GM18870 (cell line): ENCODE measurements around the gene EFCAB14.
"Not testable (repeated sequence)": the region's sequence is repeated elsewhere in the genome, so short reads cannot be mapped to it uniquely, and the experiment has no call there.

ENCODE experiments used
- ATAC-seq: cut with Tn5 transposase; IDR thresholded peaks from one replicate; pipeline ENCODE4 v1.9.1; 2021; ENCODE audit warnings: moderate library complexity; ENCODE audit not compliant: unreplicated experiment

The EFCAB14 gene

DNA sequence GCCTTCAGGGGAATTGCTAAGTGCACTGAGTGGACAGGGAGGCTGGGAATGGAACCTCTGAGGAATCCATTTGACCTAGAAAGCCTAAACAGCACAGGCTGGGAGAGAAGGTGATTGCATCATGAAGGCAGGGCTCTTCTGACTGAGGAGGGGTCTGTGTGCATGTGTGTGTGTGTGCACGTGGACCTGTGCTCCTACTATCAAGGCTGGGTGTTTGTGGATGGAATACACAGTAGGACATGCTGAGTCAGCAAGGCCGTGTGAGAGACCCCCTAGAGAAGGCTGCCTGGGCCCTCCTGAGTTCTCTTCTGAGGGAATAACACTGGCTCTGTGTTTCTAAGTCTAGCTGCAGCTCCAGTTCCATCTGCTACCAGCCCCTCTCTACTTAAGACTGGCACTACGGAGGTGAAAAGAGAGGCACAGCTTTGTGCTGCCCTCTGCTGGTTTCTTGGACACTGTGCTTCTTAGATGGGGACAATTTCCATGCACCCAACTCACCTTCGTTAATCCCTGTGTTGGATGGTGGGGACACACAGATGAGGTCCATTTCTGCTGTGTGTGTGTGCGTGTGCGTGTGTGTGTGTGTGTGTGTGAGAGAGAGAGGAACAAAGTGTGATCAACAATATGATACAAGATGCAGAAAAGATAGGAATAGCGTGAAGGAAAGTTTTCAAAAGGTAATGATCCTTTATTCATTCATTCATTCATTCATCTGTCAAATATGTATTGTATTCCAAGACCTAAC is 6.2 kb upstream of the EFCAB14 start:
- peak; percentile 65 for ATAC-seq

DNA sequence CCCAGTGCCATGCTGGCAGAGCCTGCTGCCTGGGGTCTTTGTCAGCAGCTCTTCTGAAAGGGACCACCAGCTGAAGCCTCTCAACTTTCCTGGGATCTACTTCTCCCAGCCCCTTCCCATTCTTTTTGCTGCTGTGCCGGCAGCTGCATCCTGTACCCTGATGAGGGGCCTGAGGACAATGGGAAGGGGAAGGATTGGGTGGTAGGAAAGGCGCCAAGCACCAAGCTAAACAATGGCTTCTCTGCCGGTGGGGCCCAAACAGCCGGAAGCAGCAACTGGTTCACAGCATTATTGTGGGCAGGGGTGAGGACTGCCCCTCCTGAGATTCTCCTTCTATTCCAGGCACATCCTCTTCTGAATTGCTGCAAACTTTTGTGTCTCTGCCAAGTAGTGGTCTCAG is 5.0 kb upstream of the EFCAB14 start:
- ATAC-seq: no peak

DNA sequence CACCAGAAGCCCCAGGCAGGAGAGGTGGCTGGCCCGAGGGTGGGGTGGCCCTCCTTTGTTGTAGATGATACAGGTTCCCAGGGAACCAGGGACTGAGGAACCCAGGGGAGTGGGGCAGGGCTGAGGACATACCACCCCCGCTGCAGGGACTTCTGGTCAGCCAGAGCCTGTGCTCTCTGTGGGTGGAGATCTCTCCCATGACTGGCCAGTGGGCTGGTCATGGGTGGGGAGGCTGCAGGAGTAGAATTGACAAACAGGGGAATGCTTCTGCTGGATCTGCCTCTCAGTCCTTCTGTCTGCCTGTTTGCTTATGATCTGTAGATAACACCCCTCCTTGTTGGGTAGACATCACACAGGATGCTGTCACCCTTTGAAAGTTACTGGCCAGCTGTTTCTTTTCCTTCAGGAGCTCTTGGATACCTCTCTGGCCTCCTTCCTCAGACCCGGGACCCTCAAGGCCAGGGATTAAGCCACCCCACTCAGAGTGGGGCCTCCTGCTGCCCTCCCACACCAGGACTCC is 2.8 kb upstream of the EFCAB14 start:
- no peak for ATAC-seq

DNA sequence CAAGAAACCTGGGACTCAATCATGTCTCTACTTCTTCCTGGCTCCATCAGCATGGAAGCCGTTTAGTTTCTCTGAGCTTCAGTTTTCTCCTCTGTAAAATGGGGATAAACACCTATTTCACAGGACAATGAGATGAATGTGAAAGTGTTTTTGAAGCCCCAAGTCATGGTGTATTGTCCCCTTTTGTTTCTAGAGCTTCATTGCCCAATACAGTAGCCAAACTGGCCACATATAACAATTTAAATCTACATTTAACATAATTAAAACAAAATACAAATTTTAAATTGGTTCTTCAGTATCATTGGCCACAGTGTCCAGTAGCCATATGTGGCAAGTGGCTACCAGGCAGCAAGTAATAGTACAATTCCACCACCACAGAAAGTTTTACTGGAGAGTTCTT is 2.3 kb upstream of the EFCAB14 start:
- ATAC-seq: no peak

DNA sequence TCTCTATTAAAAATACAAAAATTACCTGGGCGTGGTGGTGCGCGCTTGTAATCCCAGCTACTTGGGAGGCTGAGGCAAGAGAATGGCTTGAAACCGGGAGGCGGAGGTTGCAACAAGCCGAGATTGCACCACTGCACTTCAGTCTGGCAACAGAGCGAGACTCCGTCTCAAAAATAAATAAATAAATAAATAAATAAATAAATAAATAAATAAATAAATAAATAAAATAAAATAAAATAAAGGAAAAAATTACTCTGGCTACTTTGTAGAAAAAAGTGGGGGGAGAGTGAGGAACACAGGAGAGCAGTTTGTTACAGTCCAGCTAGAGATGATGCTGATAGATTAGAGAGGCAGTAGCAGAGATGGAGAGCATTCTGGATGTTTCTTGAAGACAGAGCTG is 1.4 kb upstream of the EFCAB14 start:
- ATAC-seq: not testable (repeated sequence)

DNA sequence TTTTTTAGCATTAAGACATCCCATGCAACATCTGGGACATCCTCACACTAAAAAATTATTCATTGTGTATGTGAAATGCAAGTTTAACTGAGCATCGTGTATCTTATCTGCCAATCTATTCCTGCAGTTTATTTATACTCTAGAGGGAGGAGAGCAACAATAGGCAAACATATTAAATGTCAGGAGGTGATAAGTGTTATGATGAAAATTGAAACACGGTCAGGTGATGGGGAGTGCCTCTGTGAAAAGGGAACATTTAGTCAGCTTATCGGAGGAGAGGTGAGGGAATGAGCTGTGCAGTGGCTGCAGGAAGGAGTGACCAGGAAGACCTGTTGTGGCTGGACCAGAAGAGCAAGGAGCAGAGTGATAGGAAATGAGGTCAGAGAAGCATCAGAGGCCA is 775 bp upstream of the EFCAB14 start:
- ATAC-seq: no peak

DNA sequence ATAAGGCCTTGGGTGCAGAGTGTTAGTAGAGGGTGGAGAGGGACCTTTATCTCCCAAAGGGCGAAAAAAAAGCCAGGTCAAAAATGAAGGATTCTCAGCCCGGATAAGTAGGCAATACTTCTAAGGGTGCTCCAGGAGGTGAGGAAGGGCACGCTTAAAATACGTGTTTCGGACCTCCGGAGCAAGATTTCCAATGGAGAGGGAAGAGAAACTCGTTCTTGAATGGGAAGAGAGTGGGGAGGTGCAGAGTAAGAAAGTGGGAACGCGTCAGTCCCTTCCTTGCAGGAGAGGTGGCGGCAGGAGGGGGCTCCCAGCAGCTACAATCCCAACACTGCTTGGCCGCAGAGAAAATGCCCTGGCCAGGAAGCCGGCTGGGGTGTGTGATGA is 581 bp downstream of the EFCAB14 start:
- no peak for ATAC-seq

DNA sequence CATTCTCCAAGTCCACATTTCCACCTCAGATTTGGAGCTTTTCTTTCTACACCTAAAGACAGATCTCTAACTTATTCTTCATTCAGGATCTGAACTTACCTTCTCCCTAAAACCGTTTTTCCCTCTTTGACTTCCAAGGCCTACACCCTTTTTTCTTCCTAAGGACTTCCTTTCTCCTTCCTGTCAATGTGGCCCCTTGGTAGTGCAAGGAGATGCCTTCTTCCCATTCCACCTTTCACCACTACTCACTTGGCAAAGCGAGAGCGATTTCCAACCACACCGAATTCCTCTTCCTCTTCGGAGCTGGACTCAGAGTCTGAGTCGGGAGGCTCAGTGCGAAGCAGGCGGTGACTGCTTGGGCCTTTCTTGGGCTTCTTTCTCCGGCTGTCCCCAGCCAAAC is 1.3 kb downstream of the EFCAB14 start:
- no peak for ATAC-seq

DNA sequence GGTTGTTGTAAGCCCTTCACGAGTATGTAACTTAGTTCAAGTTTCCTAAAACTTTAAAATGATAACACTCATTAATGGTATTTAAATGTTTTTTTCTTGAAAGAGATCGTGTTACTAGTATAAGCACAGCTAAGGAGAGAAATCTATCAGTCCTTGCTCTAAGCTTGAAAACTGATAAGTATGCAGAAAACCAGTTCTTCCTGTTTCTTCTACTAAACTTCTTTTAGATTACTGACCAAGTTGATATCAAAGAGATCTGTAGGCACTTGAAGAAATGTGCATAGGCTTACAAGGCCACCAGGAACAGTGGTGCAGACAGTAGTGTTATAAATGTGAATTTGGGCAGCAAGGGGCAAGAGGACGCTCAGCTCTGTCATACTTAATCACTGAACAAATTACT is 3.9 kb downstream of the EFCAB14 start:
- ATAC-seq: no peak

DNA sequence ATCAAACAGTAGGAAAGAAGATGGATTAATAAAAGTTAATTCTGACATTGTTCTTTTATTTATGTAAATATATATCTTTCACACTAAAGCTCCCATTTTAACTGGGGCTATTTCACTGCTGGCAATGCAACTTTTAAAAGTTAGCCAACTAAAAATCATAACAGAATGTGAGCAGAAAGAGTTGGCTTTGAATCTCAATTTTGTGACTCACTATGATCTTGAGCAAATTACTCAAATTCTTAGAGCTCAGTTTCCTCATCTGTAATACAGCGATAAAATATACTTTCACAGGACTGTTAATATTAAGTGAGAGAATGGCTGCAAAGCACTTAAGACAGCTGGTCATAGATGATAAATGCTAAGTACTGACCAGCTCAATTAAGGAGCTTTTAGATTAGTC is 10.8 kb downstream of the EFCAB14 start:
- no peak for ATAC-seq

DNA sequence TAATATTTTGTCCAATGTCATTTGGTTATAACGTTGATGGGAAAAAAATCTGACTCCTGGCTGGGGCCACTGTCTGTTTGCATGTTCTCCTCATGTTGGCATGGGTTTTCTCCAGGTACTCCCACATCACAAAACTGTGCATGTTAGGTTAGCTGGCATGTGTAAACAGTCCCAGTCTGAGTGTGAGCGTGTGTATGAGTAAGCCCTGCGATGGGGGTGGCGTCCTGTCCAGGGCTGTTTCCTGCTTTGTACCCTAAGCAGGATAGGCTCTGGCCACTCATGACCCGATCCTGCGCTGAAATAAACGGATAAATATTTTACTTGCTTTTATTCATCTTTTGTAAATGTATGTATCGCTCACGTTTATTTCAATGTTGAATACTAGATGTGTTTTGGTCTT is 13.5 kb downstream of the EFCAB14 start:
- no peak for ATAC-seq

DNA sequence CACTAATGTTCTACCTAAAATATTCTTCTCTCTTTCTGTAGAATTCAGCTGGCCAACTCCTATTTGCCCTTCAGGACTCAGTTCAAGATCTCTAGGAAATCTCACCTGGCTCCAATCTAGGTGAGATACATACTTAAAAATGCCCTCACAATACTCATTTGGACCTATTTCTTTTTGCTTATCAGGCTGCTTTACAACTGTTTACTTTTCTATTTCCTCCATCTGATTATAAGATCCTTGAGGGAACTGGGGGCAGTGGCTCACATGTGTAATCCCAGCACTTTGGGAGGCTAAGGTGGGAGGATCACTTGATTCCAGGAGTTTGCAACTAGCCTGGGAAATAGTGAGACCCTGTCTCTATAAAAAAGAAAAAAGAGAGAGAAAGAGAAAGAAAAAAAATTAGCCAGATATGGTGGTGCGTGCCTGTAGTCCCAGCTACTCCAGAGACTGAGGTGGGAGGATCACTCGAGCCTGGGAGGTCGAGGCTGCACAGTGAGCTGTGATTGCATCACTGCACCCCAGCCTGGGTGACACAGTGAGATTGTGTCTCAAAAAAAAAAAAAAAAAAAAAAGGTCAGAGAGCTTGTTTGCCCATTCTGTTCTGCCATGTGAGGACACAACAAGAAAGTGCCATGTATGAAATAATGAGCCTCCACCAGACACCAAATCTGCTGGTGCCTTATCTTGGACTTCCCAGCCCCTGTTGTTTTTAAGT is 14.8 kb downstream of the EFCAB14 start:
- no peak for ATAC-seq

DNA sequence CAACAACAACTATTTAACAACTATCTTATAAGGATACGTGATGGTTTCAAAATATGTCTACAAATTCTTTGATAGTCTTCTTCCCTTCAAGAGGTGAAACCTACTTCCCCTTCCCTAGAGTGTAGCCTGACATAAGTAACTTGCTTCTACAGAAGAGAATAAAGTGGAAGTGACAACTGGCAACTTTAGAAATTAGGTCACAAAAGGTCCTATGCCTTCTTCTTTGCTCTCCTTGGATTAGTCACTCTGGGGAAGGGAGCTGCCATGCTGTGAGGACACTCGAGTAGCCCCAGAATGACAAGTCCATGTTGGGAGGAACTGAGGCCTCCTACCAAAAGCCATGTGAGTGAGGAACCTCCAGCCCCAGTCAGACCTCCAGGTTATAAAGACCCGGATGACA is 19.2 kb downstream of the EFCAB14 start:
- ATAC-seq: no peak

DNA sequence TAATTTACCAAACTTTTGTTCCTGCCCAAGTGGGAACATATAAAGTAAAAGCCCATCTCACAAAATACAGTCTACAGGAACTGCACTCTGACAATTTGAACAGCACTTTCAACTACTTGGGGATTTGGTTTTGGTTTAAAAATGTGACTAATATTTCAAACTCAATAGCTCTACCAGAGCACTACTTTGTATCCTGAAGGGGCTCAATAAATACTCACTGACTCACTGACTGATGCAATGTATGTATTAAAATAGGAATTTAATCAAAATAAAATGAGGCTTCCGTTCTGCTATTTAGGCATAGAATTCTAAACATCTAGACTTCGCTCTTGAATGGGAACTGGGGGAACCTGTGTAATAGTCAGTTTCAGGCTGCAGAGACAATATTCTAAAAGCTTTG is 21.9 kb downstream of the EFCAB14 start:
- no peak for ATAC-seq

DNA sequence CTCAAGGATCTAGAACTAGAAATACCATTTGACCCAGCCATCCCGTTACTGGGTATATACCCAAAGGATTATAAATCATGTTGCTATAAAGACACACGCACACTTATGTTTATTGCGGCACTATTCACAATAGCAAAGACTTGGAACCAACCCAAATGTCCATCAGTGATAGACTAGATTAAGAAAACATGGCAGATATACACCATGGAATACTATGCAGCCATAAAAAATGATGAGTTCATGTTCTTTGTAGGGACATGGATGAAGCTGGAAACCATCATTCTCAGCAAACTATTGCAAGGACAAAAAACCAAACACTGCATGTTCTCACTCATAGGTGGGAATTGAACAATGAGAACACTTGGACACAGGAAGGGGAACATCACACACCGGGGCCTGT is 24.2 kb downstream of the EFCAB14 start:
- not testable (repeated sequence) for ATAC-seq

DNA sequence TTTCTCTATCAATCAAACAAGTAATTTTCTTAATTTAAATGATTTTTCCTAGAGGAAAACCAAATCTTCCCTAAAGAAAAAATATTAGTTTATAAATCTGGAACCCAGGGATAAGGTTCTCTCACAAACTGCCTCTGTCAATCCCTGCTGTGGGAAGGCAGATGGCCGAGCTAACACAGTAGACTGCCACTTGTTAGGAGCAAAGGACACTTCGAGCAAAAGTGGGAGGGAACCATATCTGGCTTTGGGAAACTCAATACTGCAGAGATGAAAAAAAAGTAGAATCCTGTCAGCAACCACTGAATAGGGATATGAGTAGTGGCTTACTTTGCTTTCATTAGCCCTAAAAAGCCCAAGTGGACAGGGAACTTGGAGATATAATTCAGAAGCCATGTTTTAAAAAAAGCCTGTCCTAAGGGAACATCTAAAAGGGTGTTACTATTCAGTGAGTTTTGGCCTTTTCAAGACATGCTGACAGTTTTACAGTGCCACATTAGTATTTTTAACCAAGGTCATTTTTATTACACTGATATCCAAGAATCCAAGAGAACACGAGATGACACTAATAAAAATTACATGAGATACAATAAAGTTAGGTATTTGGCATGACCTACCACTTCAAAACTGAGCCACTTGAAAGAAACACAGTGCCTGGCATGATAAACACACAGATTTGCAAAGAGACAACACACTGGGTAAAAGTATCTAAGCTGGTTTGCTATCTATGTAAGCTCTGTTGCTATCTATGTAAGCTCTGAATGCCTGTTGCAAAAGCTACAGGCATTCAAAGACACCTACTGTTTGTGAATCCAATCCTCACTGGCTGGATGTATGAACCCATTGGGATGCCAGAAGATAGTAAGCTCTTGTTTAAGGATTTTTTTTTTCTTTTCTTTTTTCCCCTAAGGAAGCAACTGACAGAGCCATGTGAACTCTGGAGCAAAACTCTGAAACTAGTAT is 25.8 kb downstream of the EFCAB14 start:
- no peak for ATAC-seq

DNA sequence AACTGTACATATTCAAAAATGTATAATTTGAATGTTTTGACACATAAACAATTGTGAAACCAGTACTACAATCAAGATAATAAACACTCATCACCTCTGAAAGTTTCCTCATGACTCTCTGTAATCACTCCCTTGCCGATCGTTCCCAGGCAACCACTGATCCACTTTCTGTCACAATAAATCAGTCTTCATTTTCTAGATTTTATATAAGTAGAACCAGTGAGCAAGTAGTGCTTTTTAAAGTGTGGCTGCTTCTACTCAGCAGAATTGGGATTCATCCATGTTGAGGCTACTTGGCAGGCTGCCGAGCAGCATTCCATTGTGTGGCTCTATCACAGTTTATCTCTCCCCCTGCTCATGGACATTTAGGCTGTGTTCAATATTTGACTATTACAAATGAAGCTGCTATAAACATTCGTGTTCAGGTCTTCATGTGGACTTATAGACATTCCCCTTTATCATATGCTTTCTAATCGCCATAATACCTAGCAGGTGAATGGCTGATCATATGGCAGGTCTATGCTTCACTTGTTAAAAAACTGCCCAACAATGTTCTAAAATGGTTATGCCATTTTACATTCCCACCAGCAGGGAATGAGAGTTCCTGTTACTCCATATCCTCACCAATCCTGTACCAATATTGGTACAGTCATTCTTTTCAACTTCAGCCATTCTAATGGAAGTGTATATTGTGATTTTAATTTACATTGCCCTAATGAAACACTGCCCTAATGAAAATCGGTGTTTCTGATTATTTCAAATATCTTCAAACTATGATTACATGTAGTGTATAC is 26.7 kb downstream of the EFCAB14 start:
- no peak for ATAC-seq

DNA sequence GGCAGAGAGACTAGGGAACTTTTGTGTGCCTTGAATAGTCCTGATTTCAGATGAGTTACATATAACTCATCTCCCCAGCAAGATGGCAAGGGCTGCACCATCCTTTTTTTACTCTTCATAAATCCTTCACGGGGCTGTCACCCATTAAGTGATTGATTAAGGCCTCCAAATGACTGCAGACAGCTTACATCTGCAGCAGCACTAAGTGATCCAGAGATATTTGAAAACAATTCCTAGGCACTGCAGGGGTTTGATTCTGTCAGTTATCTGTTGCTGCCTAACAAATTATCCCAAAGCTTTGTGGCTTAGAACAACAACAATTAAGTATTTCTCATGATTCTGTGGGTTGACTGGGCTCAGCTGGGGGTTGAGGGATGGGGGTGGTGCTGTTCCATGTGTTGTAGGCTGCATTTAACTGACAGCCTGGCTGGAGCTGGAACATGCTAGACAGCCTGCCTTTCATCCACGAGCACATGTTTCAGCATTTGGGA is 27.9 kb downstream of the EFCAB14 start:
- ATAC-seq: no peak

DNA sequence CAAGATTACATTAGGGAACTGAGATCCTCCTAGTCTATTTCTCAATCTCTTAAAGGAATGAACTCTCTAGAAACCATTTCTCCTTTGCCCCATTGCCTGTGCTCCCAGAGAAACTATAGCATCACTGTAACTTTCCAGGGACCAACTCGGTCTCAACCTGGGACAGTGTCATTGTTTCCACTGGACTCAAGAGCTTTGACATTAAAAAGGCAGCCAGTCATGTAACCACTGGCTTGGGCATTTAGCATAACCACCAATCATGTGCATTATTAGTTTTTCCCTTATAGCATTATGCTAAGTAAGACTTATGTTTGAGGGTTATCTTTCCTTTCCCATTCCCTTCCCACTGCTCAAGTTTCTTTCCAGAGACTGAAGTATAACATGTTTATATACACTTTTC is 29.0 kb downstream of the EFCAB14 start:
- ATAC-seq: no peak

DNA sequence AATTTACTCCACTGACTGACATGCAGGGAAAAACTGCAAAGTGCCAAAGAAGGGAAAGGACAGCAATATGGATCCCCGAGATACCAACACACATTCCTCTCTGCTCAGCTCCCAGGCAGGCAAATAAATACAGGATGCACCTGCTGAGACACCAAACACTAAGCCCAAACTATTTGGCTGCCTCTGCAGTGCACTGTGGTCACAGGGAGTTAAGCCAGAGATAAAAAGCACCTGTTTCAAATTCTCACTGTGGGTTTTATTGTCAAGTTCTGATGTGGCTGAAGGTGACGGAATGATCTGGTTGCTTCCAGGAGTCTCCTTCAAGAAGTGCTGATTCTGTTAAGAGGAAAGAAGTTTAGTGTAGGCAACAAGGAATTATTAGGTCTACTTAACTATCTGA is 29.6 kb downstream of the EFCAB14 start:
- no peak for ATAC-seq
